Measurements from ENCODE around the gene TES. TPM values are rescaled to one million over a fixed set of nuclear protein-coding genes. Genes with fewer than 3 reads are reported as not detected.

The TES gene
- total and polyA plus RNA-seq, 9 of the 15 experiments (the other 6 are each of a cell fraction or from before 2014, with no cell fraction given) = 20.7 to 61.6 (median 53.8) TPM

DNA sequence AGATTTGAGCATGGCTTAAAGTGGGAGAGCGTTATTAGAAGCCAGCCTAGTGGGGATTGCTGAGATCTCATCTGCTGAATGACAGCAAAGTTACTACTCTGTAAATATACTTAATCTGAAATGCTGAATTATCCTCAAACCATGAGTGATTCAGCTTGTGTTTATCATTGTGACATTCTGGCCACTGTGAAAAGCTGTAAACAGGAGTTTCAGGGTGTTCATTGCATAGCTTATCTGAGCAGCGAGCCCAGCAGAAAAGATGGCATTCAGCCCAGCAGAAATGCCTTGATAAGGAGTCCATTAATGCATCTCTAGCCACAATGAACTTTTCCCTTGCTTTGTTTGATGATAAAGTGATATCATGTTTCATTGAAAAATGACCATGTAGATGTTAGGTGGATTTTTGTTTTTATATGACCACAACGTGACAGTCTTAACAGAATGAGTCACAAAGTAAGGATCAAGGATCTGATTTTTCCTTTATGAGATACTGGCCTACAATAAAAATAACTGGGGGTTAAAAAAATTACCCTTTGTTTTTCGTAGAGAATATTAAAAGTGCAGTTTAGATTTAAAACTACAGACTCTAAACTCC is 7.8 kb downstream of the TES start (continued):
- TF ChIP-seq, protein P1, sequence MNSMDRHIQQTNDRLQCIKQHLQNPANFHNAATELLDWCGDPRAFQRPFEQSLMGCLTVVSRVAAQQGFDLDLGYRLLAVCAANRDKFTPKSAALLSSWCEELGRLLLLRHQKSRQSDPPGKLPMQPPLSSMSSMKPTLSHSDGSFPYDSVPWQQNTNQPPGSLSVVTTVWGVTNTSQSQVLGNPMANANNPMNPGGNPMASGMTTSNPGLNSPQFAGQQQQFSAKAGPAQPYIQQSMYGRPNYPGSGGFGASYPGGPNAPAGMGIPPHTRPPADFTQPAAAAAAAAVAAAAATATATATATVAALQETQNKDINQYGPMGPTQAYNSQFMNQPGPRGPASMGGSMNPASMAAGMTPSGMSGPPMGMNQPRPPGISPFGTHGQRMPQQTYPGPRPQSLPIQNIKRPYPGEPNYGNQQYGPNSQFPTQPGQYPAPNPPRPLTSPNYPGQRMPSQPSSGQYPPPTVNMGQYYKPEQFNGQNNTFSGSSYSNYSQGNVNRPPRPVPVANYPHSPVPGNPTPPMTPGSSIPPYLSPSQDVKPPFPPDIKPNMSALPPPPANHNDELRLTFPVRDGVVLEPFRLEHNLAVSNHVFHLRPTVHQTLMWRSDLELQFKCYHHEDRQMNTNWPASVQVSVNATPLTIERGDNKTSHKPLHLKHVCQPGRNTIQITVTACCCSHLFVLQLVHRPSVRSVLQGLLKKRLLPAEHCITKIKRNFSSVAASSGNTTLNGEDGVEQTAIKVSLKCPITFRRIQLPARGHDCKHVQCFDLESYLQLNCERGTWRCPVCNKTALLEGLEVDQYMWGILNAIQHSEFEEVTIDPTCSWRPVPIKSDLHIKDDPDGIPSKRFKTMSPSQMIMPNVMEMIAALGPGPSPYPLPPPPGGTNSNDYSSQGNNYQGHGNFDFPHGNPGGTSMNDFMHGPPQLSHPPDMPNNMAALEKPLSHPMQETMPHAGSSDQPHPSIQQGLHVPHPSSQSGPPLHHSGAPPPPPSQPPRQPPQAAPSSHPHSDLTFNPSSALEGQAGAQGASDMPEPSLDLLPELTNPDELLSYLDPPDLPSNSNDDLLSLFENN (IDR thresholded peaks at IDR 0.05; ENCODE audit: low read depth in 2 of 2, low read length in 2 of 2) = peak in 1 of 2 experiments; percentile 85; a peak in 1 of 4 replicates
- TF ChIP-seq, protein P2, sequence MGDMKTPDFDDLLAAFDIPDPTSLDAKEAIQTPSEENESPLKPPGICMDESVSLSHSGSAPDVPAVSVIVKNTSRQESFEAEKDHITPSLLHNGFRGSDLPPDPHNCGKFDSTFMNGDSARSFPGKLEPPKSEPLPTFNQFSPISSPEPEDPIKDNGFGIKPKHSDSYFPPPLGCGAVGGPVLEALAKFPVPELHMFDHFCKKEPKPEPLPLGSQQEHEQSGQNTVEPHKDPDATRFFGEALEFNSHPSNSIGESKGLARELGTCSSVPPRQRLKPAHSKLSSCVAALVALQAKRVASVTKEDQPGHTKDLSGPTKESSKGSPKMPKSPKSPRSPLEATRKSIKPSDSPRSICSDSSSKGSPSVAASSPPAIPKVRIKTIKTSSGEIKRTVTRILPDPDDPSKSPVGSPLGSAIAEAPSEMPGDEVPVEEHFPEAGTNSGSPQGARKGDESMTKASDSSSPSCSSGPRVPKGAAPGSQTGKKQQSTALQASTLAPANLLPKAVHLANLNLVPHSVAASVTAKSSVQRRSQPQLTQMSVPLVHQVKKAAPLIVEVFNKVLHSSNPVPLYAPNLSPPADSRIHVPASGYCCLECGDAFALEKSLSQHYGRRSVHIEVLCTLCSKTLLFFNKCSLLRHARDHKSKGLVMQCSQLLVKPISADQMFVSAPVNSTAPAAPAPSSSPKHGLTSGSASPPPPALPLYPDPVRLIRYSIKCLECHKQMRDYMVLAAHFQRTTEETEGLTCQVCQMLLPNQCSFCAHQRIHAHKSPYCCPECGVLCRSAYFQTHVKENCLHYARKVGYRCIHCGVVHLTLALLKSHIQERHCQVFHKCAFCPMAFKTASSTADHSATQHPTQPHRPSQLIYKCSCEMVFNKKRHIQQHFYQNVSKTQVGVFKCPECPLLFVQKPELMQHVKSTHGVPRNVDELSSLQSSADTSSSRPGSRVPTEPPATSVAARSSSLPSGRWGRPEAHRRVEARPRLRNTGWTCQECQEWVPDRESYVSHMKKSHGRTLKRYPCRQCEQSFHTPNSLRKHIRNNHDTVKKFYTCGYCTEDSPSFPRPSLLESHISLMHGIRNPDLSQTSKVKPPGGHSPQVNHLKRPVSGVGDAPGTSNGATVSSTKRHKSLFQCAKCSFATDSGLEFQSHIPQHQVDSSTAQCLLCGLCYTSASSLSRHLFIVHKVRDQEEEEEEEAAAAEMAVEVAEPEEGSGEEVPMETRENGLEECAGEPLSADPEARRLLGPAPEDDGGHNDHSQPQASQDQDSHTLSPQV (IDR thresholded peaks at IDR 0.05) = no peak
- TF ChIP-seq HIVEP1 (CRISPR knock-in tag; IDR thresholded peaks at IDR 0.05) (0 out of 2 replicates have a peak, but pooled peaks have one; percentile 24), ZNF12 (CRISPR knock-in tag; IDR thresholded peaks at IDR 0.05) (no peak), CBFA2T3 (IDR thresholded peaks at IDR 0.05) (peak; percentile 95), SRSF7 (optimal IDR thresholded peaks at IDR 0.05; ENCODE audit: low read depth, low read length) (no peak), TEAD4 (IDR thresholded peaks at IDR 0.05; ENCODE audit: low read length) (peak; percentile 97), TEAD4 (CRISPR knock-in tag; IDR thresholded peaks at IDR 0.05; ENCODE audit: borderline replicate concordance) (no peak), RNF2 (IDR thresholded peaks at IDR 0.05) (0 out of 2 replicates have a peak, but pooled peaks have one; percentile 60), FOXJ2 (tag; IDR thresholded peaks at IDR 0.05) (peak; percentile 96), ZNF384 (IDR thresholded peaks at IDR 0.05; ENCODE audit: low read depth, low read length) (no peak), LARP7 (IDR thresholded peaks at IDR 0.05) (no peak), CBX1 (IDR thresholded peaks at IDR 0.05; ENCODE audit: low read depth) (no peak), ZSCAN32 (CRISPR knock-in tag; IDR thresholded peaks at IDR 0.05) (no peak), OTX1 (CRISPR knock-in tag; IDR thresholded peaks at IDR 0.05) (no peak), SP1 (CRISPR knock-in tag; IDR thresholded peaks at IDR 0.05) (peak; percentile 46; the same call in 1 of the 2 replicates)
- TF ChIP-seq, protein P3, sequence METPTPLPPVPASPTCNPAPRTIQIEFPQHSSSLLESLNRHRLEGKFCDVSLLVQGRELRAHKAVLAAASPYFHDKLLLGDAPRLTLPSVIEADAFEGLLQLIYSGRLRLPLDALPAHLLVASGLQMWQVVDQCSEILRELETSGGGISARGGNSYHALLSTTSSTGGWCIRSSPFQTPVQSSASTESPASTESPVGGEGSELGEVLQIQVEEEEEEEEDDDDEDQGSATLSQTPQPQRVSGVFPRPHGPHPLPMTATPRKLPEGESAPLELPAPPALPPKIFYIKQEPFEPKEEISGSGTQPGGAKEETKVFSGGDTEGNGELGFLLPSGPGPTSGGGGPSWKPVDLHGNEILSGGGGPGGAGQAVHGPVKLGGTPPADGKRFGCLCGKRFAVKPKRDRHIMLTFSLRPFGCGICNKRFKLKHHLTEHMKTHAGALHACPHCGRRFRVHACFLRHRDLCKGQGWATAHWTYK (CRISPR knock-in tag; IDR thresholded peaks at IDR 0.05) = peak; percentile 88
- TF ChIP-seq, protein P4, sequence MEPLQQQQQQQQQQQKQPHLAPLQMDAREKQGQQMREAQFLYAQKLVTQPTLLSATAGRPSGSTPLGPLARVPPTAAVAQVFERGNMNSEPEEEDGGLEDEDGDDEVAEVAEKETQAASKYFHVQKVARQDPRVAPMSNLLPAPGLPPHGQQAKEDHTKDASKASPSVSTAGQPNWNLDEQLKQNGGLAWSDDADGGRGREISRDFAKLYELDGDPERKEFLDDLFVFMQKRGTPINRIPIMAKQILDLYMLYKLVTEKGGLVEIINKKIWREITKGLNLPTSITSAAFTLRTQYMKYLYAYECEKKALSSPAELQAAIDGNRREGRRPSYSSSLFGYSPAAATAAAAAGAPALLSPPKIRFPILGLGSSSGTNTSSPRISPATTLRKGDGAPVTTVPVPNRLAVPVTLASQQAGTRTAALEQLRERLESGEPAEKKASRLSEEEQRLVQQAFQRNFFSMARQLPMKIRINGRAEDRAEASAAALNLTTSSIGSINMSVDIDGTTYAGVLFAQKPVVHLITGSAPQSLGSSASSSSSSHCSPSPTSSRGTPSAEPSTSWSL (CRISPR knock-in tag; IDR thresholded peaks at IDR 0.05; ENCODE audit: borderline replicate concordance) = peak; percentile 85; the same call in 1 of the 2 replicates

Data from K562 (cell line).